H1 (cell line): ENCODE measurements around the gene MLC1.

Experiments used
- HDAC6 ChIP-seq: IDR thresholded peaks from one replicate; pipeline ENCODE4 v1.7.1; 2012; ENCODE audit warnings: low read depth, mild to moderate bottlenecking, inconsistent platforms, low read length, moderate library complexity
- POLR2AphosphoS5 ChIP-seq: IDR thresholded peaks from 2 replicates; pipeline ENCODE4 v1.6.1; 2011; ENCODE audit warnings: low read depth, low read length

GRCh38 chr22:50035131-50035881 lies 49.9 kb downstream of the MLC1 start:
- no peak for TF ChIP-seq HDAC6
- TF ChIP-seq POLR2AphosphoS5 = no peak
